ENCODE measurements around the gene PPP1R3C.

The PPP1R3C gene

GRCh38 chr10:91632671-91633550, at the start of gene PPP1R3C:
TSS of gene PPP1R3C (minus strand) at chr10:91633071. CDS start at chr10:91632969, 102 bp downstream.
- DNase-seq, result peak; percentile 95

DNA sequence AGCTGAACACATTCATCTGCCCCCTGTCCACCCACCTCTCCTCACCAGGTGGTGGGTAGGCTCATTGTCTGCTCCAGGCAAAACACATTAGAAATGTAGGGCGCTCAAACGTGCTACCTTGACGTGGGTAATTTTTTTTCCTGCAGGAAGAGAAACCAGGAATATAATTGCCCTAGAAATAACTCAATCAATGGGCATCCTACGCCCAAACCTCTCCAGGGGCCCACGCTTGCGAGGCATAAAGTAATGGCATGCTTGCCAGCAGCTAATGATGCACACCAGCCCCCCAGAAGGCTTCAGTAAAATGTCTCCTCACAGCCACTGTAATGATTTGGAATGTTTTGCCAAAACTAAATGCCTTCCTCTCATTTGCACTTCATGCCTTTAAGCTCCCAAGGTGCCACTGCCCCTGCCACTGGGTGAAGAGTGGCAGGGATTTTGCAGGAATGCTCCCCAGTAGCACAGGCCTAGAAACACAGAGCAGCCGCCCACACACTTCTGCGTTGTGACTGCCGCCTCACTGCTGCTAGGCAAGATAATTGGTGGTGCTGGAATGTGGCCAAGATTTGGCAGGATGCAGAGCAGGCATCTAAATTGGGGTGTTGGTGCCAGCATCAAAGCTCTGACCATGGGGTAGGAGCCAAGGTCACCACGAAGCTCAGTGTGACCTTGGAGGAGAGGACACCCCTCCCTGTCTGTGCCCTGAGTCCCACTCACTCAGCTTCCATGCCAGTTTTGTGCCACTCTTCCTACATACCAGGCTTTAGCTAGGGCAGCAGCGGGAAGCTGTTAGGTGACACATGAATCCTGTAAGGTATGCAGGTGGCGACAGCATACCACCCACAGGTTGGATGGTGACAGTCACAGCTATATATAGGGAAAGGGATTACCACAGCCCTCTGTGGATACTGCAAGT, 48.7 kb upstream of the PPP1R3C start:
- peak; percentile 49 for DNase-seq

DNA sequence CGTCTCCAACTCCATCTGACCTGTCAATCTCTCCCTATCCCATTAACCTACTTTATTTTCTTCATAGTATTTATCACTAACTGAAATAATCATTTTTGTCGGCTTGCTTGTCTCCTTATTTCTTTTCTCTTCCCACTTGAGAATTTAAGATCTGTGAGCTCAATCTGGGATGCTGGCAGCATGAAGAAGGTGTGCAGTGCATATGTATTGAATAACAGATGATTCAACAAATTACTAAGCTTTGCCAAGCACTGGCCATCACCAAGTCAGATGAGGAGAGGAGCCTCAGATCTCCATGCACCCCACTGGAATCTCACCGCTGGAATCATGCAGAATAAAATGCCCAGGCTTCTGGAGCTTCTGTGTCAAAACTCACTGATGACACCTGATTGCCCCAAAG, 47.6 kb upstream of the PPP1R3C start:
- DNase-seq, result no peak

DNA sequence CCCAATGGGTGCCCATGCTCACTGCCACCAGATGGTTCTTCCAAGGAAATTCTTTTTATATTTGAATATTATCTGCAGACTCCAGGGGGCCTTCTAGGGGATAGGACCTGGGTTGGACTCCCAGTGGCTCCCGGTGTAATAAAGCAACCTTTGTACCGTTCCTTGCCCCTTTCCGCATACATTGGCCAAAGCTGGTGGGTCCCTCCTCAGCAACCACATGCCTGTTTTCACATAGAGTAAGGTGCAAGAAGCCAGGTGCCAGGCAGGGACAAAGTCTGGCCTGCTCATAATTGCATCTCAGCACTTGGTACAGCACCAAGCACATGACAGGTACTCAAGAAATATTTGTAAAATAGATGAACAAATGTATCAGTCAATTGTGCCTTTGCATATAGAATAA, 46.4 kb upstream of the PPP1R3C start:
- DNase-seq, result no peak

DNA sequence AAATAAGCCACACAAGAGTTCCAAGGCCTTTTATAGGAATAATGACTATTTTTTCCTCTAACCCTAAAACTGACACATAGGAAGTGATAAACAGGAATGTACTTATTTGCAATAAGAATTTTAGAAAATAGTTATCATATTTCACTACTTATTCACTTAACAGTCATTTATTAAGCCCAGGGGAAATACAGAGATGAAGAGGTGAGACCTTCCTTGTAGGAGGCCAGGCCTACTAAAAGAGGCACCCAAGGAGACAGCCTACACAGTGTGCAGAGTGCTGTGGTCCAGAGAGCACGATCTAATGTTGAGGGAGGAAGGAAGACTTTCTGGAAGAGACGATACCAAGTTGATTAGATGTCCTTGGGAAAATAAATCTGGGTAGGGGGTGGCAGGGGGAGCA, 45.0 kb upstream of the PPP1R3C start:
- no peak for DNase-seq

GRCh38 chr10:91672021-91672608, 39.2 kb upstream of the PPP1R3C start:
- peak; percentile 89 for DNase-seq

DNA sequence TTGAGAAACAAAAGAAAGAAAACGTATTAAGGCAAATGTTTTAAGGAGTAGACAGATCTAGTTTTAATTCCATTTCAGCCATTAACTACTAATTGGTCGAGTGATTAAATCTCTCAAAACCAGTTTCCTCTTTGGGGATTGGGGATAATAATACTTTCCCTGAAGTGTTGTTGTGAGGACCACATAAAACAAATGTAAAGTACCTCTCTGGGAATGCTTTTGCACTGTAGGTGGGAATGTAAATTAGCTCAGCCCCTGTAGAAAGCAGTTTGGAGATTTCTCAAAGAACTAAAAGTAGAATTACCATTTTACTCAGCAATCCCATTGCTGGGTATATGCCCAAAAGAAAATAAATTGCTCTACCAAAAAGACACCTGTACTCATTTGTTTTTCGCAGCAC, 36.0 kb upstream of the PPP1R3C start:
- DNase-seq, result no peak

DNA sequence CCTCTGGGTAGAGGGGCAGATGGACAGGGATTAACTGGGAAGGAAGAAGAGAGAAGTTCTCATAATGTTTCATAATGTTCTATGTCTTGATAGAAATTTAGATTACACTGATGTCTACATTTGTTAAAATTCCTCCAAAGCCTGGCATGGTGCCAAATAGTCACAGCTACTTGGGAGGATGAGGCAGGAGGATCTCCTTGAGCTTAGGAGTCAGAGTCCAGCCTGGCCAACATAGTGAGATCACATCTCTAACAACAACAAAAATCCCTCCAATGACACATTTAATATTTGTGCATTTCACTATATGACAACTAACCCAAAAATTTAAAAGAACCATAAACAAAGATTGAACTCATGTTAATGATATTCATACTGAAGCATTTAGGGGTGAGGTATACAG, 33.0 kb upstream of the PPP1R3C start:
- no peak for DNase-seq

- DNase-seq, result no peak
Observed at GRCh38 chr10:91664426-91664825, 31.6 kb upstream of the PPP1R3C start.

DNA sequence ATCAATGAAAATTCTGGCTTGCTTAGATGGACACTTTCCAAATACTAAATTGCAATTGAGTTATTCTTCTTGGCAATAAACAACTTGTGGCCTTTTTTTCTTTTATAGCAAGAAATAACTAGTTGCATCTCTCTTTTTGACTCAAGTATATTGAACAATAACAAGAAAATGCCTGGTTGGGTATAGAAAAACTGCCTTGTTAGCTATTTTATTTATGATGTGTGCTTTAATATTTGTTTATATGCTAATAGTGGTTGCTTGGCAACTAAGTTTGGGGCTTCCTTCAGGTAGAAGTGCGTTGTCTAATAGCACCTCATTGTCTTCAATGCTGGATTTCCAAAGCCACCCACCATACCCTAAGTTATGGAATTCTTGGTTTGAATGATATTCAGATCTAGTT, 30.1 kb upstream of the PPP1R3C start:
- no peak for DNase-seq

DNA sequence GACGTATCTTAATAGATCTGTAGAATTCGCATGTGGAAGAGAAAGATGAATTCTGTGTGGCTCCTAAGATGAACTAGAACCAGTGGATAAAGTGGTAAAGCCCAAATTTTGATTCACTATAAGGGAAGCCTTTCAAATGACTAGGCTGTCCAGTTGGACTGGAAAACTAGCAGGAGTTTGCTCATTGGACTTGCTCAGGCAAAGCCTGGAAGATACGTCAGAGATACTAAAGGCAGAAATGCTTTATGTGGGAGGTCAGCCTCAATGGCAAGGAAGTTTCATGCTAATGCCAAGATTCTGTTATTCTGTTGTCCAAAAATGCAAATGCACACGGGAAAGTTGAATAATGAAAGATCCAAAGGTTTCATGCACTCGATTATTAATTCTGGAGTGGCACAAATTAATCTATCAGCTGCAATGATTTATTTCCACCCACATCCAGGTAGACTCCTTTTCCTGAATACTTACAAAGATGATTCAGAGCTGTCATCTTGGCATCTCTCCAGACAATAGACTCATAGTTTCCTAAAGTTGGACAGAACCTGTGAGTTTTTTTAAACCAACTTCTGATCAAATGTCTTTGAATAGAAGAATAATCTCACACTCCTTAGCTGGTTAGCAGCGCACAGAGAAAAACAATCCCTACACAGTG, 20.5 kb upstream of the PPP1R3C start:
- no peak for DNase-seq

GRCh38 chr10:91652364-91652763, 19.5 kb upstream of the PPP1R3C start:
- peak; percentile 45 for DNase-seq

DNA sequence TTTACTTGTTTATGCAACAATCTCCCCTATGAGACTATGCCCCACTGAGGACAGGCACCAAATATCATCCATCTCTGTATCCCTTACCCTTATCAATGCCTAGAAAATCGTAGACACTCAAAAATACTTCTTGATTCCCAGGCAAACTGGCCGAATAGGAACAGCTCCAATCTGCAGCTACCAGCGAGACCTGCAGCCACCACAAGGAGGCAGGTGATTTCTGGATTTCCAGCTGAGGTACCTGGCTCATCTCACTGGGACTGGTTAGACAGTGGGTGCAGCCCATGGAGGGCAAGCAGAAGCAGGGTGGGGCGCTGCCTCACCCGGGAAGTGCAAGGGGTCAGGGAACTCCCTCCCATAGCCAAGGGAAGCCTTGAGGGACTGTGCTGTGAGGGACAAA, 10.8 kb upstream of the PPP1R3C start:
- DNase-seq, result no peak

DNA sequence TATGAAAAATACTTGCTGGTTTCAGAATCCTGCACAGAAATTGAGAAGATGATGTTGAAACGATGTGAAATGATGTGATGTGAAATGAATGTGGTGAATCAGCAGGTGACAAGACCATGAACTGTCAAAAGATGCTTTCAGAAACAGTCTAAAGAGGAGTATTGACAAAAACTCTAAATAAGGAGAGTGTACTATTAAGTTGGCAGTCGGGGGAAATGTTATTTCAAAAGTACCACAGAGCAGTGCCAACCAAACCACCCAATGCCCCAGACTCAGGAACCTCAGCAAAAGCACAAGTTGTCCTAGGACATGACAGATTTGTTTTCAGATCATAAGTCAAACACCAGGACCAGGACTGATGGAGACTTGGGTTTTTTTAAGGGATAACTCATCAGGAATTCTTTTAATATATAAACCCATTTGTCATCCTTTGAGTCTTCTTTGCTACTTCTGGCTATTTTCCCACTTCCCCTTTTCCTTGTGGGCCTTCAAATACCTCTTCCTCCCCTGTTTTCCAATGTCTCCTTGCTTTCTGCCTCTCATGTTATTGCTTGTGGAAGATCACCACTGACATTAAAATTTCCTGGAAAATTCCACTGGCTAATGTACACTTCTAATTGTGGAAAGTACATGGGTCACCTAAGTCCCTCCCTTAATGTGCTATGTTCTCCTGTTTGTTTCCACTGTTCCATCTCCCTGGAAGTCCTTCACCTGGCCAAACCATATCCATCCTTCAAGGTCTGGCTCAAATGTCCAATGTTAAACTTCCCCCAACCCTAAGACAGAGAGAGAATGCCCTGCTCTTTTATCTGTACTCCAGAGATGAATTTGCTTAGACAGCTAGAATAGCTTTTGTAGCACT, 10.2 kb upstream of the PPP1R3C start:
- DNase-seq, result no peak

- no peak for DNase-seq
Observed at GRCh38 chr10:91636892-91637291, 4.0 kb upstream of the PPP1R3C start.

GRCh38 chr10:91635401-91636400, 2.8 kb upstream of the PPP1R3C start:
- DNase-seq, result peak; percentile 91

DNA sequence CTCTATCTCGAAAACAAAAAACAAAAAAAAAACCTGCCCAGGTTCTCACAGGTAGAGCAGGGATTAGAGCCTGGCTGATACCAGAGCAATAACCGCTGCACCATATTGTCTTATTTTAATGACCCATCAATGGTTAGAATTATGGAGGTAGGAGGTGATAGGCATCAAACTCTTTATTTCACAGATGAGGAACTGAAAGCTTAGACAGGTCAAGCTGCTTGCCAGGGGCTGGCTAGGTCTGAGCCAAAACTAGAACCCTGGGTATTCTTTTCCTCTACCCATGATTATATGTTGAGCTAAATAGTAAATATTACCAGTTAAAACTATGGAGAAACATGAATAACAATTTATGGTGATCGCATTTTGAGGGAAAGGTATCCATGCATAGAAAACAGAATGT, 2.0 kb upstream of the PPP1R3C start:
- no peak for DNase-seq

GRCh38 chr10:91634246-91634645, 1.4 kb upstream of the PPP1R3C start:
- no peak for DNase-seq

DNA sequence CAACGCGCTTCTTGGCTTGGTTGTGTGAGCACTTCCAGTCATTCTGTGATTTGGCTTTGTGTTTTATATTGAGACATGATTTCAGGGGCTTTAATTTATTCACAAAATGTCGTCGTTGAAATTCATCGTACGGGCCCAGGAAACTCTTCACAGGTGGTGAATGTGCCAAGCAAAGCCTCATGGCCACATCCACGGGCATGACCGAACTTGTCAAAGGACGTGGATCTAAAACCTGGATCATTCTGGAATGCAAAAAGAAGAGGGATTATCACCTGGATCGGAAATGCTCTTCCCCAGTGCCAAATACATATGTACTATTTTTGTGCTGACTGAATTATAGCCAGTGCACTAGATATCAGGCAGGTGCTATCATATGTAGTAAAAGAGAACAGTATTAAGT, 2.2 kb downstream of the PPP1R3C start:
- no peak for DNase-seq

- DNase-seq, result no peak
Observed at GRCh38 chr10:91629715-91630549, 2.9 kb downstream of the PPP1R3C start.
